Peyer's patch (tissue), 4 donors: ENCODE data around the gene SPG7. TPM values are rescaled to one million over a fixed set of nuclear protein-coding genes. Genes with fewer than 3 reads are reported as not detected.

ENCODE experiments used
- DNase-seq, 3 donors: peaks; one replicate each; pipeline ENCODE4 v3.0.0-alpha.2; 2017 to 2019
- H3K27ac ChIP-seq, 4 donors: fragments of 200-600 bp; sonication (generic); one replicate each; pipeline ENCODE4 v1.5.1; 2016 to 2019
- H3K27me3 ChIP-seq, 2 donors: fragments of 200-600 bp; sonication (generic); one replicate each; pipeline ENCODE4 v1.5.1; 2019
- H3K36me3 ChIP-seq, 3 donors: fragments of 200-600 bp; sonication (generic); one replicate each; pipeline ENCODE4 v1.5.1; 2016 to 2019
- H3K4me1 ChIP-seq, 4 donors: fragments of 200-600 bp; sonication (generic); one replicate each; pipeline ENCODE4 v1.5.1; 2016 to 2019
- H3K4me3 ChIP-seq, 4 donors: fragments of 200-600 bp; sonication (generic); 1 replicate in 3 of 4; 2 replicates in 1 of 4; pipeline ENCODE4 v1.5.1; 2016 to 2019; ENCODE audit warnings: mild to moderate bottlenecking in 1 of 4
- H3K9me3 ChIP-seq, 4 donors: fragments of 200-600 bp; sonication (generic); one replicate each; pipeline ENCODE4 v1.5.1; 2016 to 2019; ENCODE audit warnings: mild to moderate bottlenecking in 1 of 4
- CTCF ChIP-seq, 6 experiments: fragments of 450-650 bp in 4 of 6; fragments of 200-600 bp in 2 of 6; sonication (generic) in 1 of 6; IDR thresholded peaks; one replicate each; pipeline ENCODE4 v1.5.1; 2017 to 2019; ENCODE audit warnings: antibody characterized with exemption in 6 of 6, mild to moderate bottlenecking in 3 of 6, moderate library complexity in 1 of 6
- POLR2A ChIP-seq, 2 donors: fragments of 450-650 bp; IDR thresholded peaks; one replicate each; pipeline ENCODE4 v1.5.1; 2017; ENCODE audit warnings: antibody characterized with exemption in 2 of 2, mild to moderate bottlenecking in 2 of 2, moderate library complexity in 2 of 2
- small RNA-seq, 2 donors: library from RNA; depleted of rRNA; stranded (forward); fragments of <200 nt; gene quantifications; one replicate each; pipeline ENCODE3, GENCODE V24; 2016
- total RNA-seq, 4 donors: library from RNA; depleted of rRNA; stranded (reverse); fragments of >200 nt; gene quantifications; one replicate each; pipeline ENCODE4 v1.1.0, GENCODE V29; 2016

The SPG7 gene
- total RNA-seq, 4 donors from 2014 or later = 242 to 461 (median 378) TPM

- Histone ChIP-seq H3K9me3 (no peaks in the 10 kb centered on the region), H3K36me3 (no peaks in the 10 kb centered on the region), H3K4me3 (peak overlapping the region in 1 of 4 donors; percentile 6), H3K27me3 (no peaks in the 10 kb centered on the region), H3K27ac (peak overlapping the region in 1 of 4 donors; percentile 19), H3K4me1 (peaks cover 0 to 20% (median 5%) of the 10 kb centered on the region in 4 donors)
- peak in 1 of 3 donors; percentile 34 for DNase-seq
- no peak for TF ChIP-seq CTCF (IDR thresholded peaks at IDR 0.05)
- TF ChIP-seq POLR2A (IDR thresholded peaks at IDR 0.05) = no peak
Observed at GRCh38 chr16:89602273-89602951, 94.2 kb downstream of the SPG7 start.

- no peak for DNase-seq
Observed at GRCh38 chr16:89602952-89603590, 94.9 kb downstream of the SPG7 start.

GRCh38 chr16:89604764-89605163 lies 96.6 kb downstream of the SPG7 start:
- H3K4me3 ChIP-seq = no peak overlapping the region
- no peak for TF ChIP-seq CTCF (IDR thresholded peaks at IDR 0.05)
- H3K27me3 ChIP-seq = no peaks in the 10 kb centered on the region
- no peaks in the 10 kb centered on the region for H3K36me3 ChIP-seq
- H3K4me1 ChIP-seq = peaks cover 0 to 36% (median 5%) of the 10 kb centered on the region in 4 donors
- no peak for DNase-seq
- H3K9me3 ChIP-seq = no peaks in the 10 kb centered on the region
- H3K27ac ChIP-seq = no peak overlapping the region

More at GRCh38 chr16:89602952-89603590, 94.9 kb downstream of the SPG7 start:
- Histone ChIP-seq H3K4me3 (no peak overlapping the region), H3K27ac (peak overlapping the region in 1 of 4 donors; percentile 19), H3K36me3 (no peaks in the 10 kb centered on the region), H3K9me3 (no peaks in the 10 kb centered on the region), H3K4me1 (peaks cover 0 to 27% (median 5%) of the 10 kb centered on the region in 4 donors), H3K27me3 (no peaks in the 10 kb centered on the region)
- TF ChIP-seq CTCF (IDR thresholded peaks at IDR 0.05) (no peak), POLR2A (IDR thresholded peaks at IDR 0.05) (no peak)

GRCh38 chr16:89605186-89605970 lies 97.2 kb downstream of the SPG7 start:
- TF ChIP-seq POLR2A (IDR thresholded peaks at IDR 0.05) (no peak), CTCF (IDR thresholded peaks at IDR 0.05) (no peak)
- DNase-seq = no peak
- no peaks in the 10 kb centered on the region for H3K36me3 ChIP-seq
- no peaks in the 10 kb centered on the region for H3K27me3 ChIP-seq
- peaks cover 0 to 39% (median 5%) of the 10 kb centered on the region in 4 donors for H3K4me1 ChIP-seq
- no peaks in the 10 kb centered on the region for H3K9me3 ChIP-seq
- H3K4me3 ChIP-seq = no peak overlapping the region
- H3K27ac ChIP-seq = no peak overlapping the region

GRCh38 chr16:89606006-89606405 lies 97.8 kb downstream of the SPG7 start:
- H3K27me3 ChIP-seq = no peaks in the 10 kb centered on the region
- no peaks in the 10 kb centered on the region for H3K36me3 ChIP-seq
- TF ChIP-seq CTCF (IDR thresholded peaks at IDR 0.05) (no peak), POLR2A (IDR thresholded peaks at IDR 0.05) (no peak)
- peaks cover 0 to 39% (median 5%) of the 10 kb centered on the region in 4 donors for H3K4me1 ChIP-seq
- H3K9me3 ChIP-seq = no peaks in the 10 kb centered on the region
- H3K4me3 ChIP-seq = no peak overlapping the region
- H3K27ac ChIP-seq = no peak overlapping the region
- no peak for DNase-seq

Small RNA genes within 50 kb of the gene (small RNA-seq; reads per million reads assigned to genes)
- gene SNORD68 = 0 reads per million in 2 donors

Other genes with a start within 250 kb of the SPG7 start
- gene ANKRD11, start 17.8 kb upstream of the SPG7 start, total RNA-seq = 100 to 1,000 TPM; 177 to 227 (median 211) TPM
- gene RPL13, start 52.3 kb downstream of the SPG7 start, total RNA-seq = 1,000 to 10,000 TPM; 1,597 to 3,276 (median 2,603) TPM
- 10 to 100 TPM in 3 of 4 donors, 1 to 10 TPM in 1; 7.4 to 48.7 (median 13.5) TPM for gene CPNE7, start 67.4 kb downstream of the SPG7 start, total RNA-seq
- gene DPEP1, start 105.2 kb downstream of the SPG7 start, total RNA-seq = 1,000 to 10,000 TPM in 3 of 4 donors, 100 to 1,000 TPM in 1; 272 to 3,324 (median 2,161) TPM
- gene CHMP1A, start 149.3 kb downstream of the SPG7 start, total RNA-seq = 100 to 1,000 TPM in 3 of 4 donors, 10 to 100 TPM in 1; 88.3 to 246 (median 196) TPM
- gene SPATA33, start 149.4 kb downstream of the SPG7 start, total RNA-seq = 10 to 100 TPM; 13.9 to 76.7 (median 25.6) TPM
- 100 to 1,000 TPM in 3 of 4 donors, 10 to 100 TPM in 1; 97.9 to 198 (median 158) TPM for gene CDK10, start 178.3 kb downstream of the SPG7 start, total RNA-seq
- 10 to 100 TPM; 19.0 to 44.7 (median 36.7) TPM for gene SPATA2L, start 193.3 kb downstream of the SPG7 start, total RNA-seq
- gene VPS9D1, start 212.5 kb downstream of the SPG7 start, total RNA-seq = 10 to 100 TPM; 14.9 to 45.9 (median 27.9) TPM
- gene ZNF276, start 213.1 kb downstream of the SPG7 start, total RNA-seq = 100 to 1,000 TPM in 3 of 4 donors, 10 to 100 TPM in 1; 59.0 to 270 (median 125) TPM